GM11168 (cell line): ENCODE results near the gene PXDN.
"Not testable (repeated sequence)": the region's sequence is repeated elsewhere in the genome, so short reads cannot be mapped to it uniquely, and the experiment has no call there.

ENCODE experiments used
- in situ Hi-C: fragments of 300-500 bp; cut with MboI; formaldehyde crosslinking; loops from one replicate; pipeline ENCODE4 v1.12.0; 2022; ENCODE audit warnings: low sequenced_read_pairs; ENCODE audit not compliant: unreplicated experiment

PXDN gene

GRCh38 chr2:1707771-1708418, 36.4 kb downstream of the PXDN start:
- in situ Hi-C loops: no loop called here

DNA sequence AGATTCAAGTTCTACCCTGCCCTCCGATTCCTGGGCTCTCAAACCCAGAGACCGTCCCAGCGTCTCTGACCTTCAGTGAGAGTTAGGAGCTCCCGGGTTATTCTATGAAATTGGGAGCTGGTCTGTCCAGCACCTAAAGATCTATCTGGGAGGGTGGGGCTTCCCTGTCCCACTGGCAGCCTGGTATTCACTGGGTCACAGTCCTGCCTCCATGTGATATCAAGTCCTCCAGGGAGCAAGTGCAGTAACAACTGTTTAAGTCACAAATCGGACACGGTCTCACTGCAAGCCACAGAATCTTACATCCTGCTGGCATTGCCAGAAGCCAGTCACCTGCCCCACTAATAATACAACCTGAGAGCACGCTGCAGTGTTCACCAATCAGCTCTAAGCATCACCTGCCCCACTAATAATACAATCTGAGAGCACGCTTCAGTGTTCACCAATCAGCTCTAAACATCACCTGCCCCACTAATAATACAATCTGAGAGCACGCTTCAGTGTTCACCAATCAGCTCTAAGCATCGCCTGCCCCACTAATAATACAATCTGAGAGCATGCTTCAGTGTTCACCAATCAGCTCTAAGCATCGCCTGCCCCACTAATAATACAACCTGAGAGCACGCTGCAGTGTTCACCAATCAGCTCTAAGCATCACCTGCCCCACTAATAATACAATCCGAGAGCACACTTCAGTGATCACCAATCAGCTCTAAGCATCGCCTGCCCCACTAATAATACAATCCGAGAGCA, 38.0 kb downstream of the PXDN start:
- in situ Hi-C loops: not testable (repeated sequence)

- in situ Hi-C loops: no loop called here
Measured at GRCh38 chr2:1705557-1706076, 38.7 kb downstream of the PXDN start.

DNA sequence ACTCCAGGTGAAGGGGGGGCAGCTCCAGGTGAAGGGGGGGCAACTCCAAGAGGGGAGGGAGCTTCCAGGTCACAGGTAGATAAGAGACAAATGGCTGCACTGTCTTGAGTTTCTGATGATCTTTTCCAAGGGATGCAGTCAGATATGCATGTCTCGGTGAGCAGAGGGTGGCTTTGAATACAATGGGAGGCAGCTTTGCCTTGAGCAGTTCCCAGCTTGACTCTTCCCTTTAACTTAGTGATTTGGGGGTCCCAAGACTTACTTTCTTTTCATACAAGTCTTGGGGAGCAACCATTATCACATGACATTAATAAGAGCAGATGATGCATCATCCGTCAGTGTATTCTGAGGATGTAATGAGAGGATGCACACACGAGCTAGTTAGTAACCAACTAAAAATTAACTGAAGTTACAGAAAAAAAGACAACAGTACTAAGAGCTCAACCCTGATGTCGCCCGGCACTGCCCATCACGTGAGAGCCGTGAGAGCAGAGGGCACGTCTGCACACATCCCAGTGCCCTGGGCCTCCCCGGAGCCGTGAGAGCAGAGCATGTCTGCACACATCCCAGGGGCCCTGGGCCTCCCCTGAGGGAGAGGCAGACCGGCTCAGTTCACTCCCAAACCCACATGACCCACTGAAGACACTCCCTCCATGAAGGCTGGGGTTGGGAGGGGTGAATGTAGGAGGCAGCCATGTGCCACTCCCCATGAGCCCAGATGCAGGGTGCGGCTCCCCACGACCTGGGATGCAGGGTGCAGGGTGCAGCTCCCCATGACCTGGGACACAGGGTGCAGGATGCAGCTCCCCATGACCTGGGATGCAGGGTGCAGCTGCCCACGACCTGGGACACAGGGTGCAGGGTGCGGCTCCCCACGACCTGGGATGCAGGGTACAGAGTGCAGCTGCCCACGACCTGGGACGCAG, 39.4 kb downstream of the PXDN start:
- in situ Hi-C loops: no loop called here

DNA sequence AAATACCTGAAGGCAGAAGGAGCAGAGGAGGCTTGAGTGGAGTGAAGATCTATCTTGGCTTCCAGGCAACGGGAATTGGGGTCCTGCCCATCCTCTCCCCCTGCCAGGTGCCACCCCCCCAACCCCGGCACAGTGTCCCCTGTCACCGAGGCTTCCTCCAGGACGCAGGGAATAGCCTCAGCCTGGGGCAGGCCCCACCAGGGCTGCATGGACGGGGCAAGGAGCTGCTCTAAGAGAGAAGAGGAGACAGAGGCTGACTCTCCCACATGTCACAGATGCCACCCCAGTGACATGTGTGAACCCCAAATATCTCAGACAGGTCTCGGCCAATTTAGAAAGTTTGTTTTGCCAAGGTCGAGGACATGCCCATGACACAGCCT, 42.1 kb downstream of the PXDN start:
- in situ Hi-C loops: no loop called here

DNA sequence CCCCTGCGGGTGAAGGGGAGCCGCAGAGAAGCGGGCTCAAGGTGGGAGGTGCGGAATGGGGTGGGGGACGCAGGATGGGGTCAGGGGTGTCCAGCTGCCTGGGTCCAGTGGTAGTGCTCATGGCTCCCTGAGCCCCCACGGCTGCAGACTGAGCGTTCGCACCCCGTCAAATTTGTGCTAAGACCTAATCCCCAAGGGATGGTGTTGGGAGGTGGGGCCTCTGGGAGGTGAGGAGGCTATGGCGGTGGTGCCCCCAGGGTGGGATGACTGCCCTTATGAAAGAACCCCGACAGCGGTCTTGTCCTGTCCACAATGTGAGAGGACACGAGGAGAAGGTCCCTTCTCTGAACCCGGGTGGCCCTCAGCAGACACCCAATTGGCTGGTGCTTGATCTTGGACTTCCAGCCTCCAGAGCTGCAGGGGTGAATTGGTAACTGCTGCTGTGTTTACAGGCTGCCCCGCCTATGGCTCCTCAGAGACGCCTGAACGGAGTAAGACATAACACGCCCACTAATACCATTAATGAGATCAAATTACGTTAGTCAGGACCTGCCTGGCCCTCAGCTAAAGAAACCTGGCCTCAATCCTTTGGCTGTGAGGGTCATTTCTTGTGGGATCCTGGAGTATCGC, 42.6 kb downstream of the PXDN start:
- in situ Hi-C loops: no loop called here

DNA sequence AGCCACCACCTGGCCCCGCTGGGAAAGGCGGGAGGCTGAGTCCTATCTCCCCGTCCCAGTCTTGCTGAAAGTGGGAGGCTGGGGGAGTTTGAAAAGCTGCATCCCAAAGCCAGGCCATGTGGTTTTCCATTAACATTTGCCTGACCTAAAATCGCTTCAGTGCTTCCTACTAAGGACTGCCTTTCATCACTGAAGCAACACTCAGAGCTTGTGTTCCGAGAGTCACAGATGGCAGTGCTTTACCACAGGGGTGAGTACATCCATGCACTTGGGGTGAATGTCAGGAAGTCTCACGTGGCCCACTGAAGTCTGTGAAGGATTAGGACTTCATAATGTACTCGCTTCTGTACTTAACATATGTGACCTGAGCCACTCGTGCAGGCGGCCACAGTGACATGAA, 43.3 kb downstream of the PXDN start:
- in situ Hi-C loops: no loop called here

GRCh38 chr2:1700427-1700826, 43.9 kb downstream of the PXDN start:
- in situ Hi-C loops: not testable (repeated sequence)

DNA sequence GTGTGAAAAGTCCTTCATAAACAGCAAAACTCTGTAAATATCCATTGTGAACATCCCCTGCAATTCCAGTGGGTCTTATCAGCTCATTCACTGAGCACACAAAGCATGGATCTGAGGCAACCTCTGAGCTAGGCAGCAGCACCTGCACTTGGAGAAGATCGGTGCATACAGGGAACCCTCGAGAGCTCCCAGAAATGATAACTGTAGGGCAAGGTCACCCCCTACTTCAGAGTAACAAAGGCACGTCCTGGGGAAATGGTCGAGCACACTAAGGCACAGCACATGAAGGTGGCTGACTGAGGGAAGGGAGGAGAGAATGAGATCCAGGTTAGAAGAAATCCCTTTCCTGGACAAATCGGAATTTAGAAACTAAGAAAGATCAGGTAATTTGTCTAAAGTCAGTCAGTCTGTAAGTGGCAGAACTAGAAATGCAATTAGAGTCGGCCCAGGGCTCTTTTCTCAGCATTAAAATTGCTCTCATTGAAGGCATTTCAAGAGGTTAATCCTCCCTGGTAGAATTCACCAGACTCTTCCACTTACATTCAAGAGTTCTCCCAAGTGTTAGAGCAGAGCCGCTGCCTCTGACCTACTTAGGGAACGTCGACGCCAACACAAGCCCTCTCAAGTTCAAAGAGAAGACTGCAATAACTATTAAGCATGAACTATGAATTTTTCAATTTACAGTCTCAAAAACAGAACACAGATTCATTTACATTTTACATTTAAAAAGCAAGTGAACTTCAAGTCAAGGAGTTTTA, 45.9 kb downstream of the PXDN start:
- in situ Hi-C loops: no loop called here

GRCh38 chr2:1697601-1698000, 46.7 kb downstream of the PXDN start:
- in situ Hi-C loops: no loop called here

GRCh38 chr2:1696472-1696871, 47.8 kb downstream of the PXDN start:
- in situ Hi-C loops: no loop called here

- in situ Hi-C loops: no loop called here
Measured at GRCh38 chr2:1694371-1695271, 49.7 kb downstream of the PXDN start.

- in situ Hi-C loops: no loop called here
Measured at GRCh38 chr2:1693723-1694122, 50.6 kb downstream of the PXDN start.

DNA sequence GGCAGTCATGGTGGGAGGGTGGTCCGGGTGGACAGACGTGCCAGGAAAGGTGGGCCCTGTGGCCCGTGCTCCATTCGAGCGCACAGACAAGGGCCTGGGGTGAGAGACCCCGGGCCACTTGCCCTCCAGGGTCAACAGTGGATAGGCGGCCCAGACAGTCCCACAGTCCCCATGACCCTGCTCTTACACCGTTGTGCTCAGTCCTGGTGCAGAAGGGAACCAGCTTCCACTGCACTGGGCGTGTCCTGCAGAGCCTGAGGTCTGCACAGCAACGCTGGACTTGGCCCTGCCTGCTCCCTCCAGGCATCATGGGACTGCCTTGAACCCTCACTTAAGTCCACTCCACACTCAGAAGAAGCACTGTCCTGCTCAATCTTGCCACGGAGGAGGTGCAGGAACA, 52.0 kb downstream of the PXDN start:
- in situ Hi-C loops: no loop called here

- in situ Hi-C loops: no loop called here
Measured at GRCh38 chr2:1691366-1691765, 52.9 kb downstream of the PXDN start.

- in situ Hi-C loops: no loop called here
Measured at GRCh38 chr2:1690056-1690775, 54.1 kb downstream of the PXDN start.

DNA sequence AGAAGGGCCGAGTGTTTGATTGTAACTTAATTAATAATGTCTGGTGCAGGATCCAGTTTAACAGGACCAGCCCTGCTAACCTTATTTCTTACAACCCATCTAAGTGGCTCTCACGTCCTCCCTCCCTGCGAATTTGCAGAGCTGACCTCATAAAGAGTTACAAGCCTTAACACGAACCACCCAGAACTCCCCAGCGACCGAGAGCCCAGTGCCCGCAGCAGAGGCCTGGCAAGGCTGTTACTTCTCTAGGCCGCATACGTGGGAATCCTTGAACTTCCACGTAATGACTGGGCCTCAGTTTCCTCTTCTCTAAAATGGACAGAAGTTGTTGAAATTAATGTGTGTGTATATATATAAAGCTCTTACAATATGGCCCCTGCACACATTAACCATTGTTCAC, 55.5 kb downstream of the PXDN start:
- in situ Hi-C loops: no loop called here

DNA sequence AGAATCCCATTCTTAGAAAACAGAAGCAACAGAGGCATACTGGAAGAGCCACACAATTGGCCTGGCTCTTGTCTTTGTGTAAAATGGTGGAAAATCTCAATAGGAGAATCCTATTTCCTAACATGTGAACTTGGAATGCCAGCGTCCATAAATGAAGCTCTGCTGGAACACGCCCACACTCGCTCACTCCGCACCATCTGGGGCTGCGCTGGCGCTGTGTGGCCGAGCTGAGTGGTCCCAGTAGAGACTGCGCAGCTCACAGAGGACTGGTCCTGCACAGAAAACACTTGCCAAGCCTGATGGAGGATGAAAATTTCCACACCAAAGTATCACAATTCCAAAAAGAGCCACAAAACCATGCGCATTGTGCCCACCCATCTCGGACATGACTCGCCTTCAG, 56.2 kb downstream of the PXDN start:
- in situ Hi-C loops: no loop called here
